Activated CD4-positive, alpha-beta T cell treated with anti-CD3 and anti-CD28 coated beads, Interleukin-2, Interleukin-4, amounts not matched to agents 100 ng/mL and 50 ng/mL, durations not matched to agents 16 hours and 8 hours (primary cell): Measurements from ENCODE around the gene TMEM86B.
A peak's percentile ranks its signal among the peaks of the same experiment; 100 is the strongest.
"Not testable (repeated sequence)": the region's sequence is repeated elsewhere in the genome, so short reads cannot be mapped to it uniquely, and the experiment has no call there.

ENCODE experiments used
- DNase-seq: peaks from one replicate; pipeline ENCODE4 v3.0.0-alpha.2; 2020; ENCODE audit warnings: low spot score

TMEM86B gene

GRCh38 chr19:55220525-55220924, 8.0 kb downstream of the TMEM86B start:
- no peak for DNase-seq

GRCh38 chr19:55216461-55217198, 11.9 kb downstream of the TMEM86B start:
- DNase-seq: peak; percentile 56

- no peak for DNase-seq
These were observed 15.0 kb downstream of the TMEM86B start for GRCh38 chr19:55213547-55213946.

- DNase-seq: peak; percentile 52
These were observed 16.1 kb downstream of the TMEM86B start for GRCh38 chr19:55212447-55212846.

GRCh38 chr19:55209693-55210472, 18.7 kb downstream of the TMEM86B start:
- DNase-seq: no peak

- DNase-seq: no peak
These were observed 19.5 kb downstream of the TMEM86B start, which contains the start of gene PTPRH for GRCh38 chr19:55208880-55209692. Gene PTPRH (minus strand): TSS chr19:55209501. CDS start chr19:55209433, 68 bp downstream.

GRCh38 chr19:55206664-55207500, 21.7 kb downstream of the TMEM86B start:
- DNase-seq: peak; percentile 42

- DNase-seq: not testable (repeated sequence)
These were observed 26.4 kb downstream of the TMEM86B start for GRCh38 chr19:55202199-55202598.

- DNase-seq: no peak
These were observed 28.9 kb downstream of the TMEM86B start for GRCh38 chr19:55199620-55200204.

GRCh38 chr19:55198651-55199050, 29.9 kb downstream of the TMEM86B start:
- DNase-seq: no peak

GRCh38 chr19:55197528-55197927, 31.0 kb downstream of the TMEM86B start:
- DNase-seq: peak; percentile 14

GRCh38 chr19:55196803-55197202, 31.8 kb downstream of the TMEM86B start:
- no peak for DNase-seq

- DNase-seq: no peak
These were observed 35.1 kb downstream of the TMEM86B start for GRCh38 chr19:55193481-55193880.

GRCh38 chr19:55189403-55189835, 39.1 kb downstream of the TMEM86B start:
- DNase-seq: no peak

GRCh38 chr19:55188625-55189024, 39.9 kb downstream of the TMEM86B start:
- no peak for DNase-seq

- DNase-seq: no peak
These were observed 42.5 kb downstream of the TMEM86B start for GRCh38 chr19:55186080-55186479.

- DNase-seq: no peak
These were observed 46.8 kb downstream of the TMEM86B start for GRCh38 chr19:55181740-55182139.

GRCh38 chr19:55179606-55180484, 48.7 kb downstream of the TMEM86B start, which contains the start of gene SYT5:
Gene SYT5 (minus strand): TSS chr19:55180289. CDS start chr19:55179041, 1,248 bp downstream.
- no peak for DNase-seq

- peak; percentile 82 for DNase-seq
These were observed 49.6 kb downstream of the TMEM86B start for GRCh38 chr19:55178781-55179599.
